Measurements from ENCODE around the gene ATP5PF. TPM values are rescaled to one million over a fixed set of nuclear protein-coding genes. Genes with fewer than 3 reads are reported as not detected.

ATP5PF gene
- polyA plus RNA-seq, 4 donors = 201 to 275 (median 238) TPM

Other genes starting within 250 kb of the ATP5PF start
- gene MRPL39, start 127.4 kb downstream of the ATP5PF start, polyA plus RNA-seq (ENCODE audit: insufficient read length in 4 of 4) = 10 to 100 TPM; 38.0 to 45.2 (median 41.0) TPM
- 10 to 100 TPM in 3 of 4 donors, 1 to 10 TPM in 1; 9.3 to 13.5 (median 11.7) TPM for gene JAM2, start 95.6 kb downstream of the ATP5PF start, polyA plus RNA-seq (ENCODE audit: insufficient read length in 4 of 4)
- gene GABPA, start 68 bp upstream of the ATP5PF start, polyA plus RNA-seq (ENCODE audit: insufficient read length in 4 of 4) = 10 to 100 TPM; 40.7 to 49.3 (median 46.8) TPM

Data from left renal cortex interstitium (tissue), 4 donors.